HepG2 (cell line): ENCODE data around the gene LRP1B. TPM values are rescaled to one million over a fixed set of nuclear protein-coding genes. Genes with fewer than 3 reads are reported as not detected.

Experiments
- ATAC-seq: fragments of 200-7000 bp; cut with Tn5 transposase; 3 replicates; pipeline ENCODE4 v1.9.1; 2020; ENCODE audit warnings: mild to moderate bottlenecking, moderate library complexity
- BruUV-seq: library from RNA; stranded (reverse); fragments of 400-500 nt; replicated peaks from 2 replicates; lab custom pipeline; 2021; lab: Mats Ljungman, UMichigan
- CTCF ChIA-PET: fragments of 300-600 bp; formaldehyde crosslinking; extraction: SDS; loops from one replicate; lab custom pipeline; 2021; ENCODE audit warnings: low total read pairs, inconsistent platforms, low intra/inter-chr PET ratio; lab: Yijun Ruan, JAX
- POLR2A ChIA-PET: fragments of 350-600 bp; sonication (Branson Sonifier 250); formaldehyde crosslinking; loops from one replicate; lab custom pipeline; 2020; ENCODE audit warnings: antibody characterized with exemption, inconsistent platforms; lab: Yijun Ruan, JAX
- DNase-seq: peaks from one replicate; pipeline ENCODE4 v3.0.0-alpha.2; 2015; ENCODE audit warnings: low spot score
- FAIRE-seq: peaks from 3 replicates; lab custom pipeline; 2011; peaks lifted over from hg19 to GRCh38; lab: Jason Lieb, UNC
- H2AFZ ChIP-seq: one replicate; pipeline ENCODE4 v1.6.1; 2011; ENCODE audit warnings: low read length, inconsistent platforms
- H3K27ac ChIP-seq: fragments of 300-600 bp; 3 replicates; pipeline ENCODE4 v1.8.0; 2011; ENCODE audit warnings: mixed run types, mild to moderate bottlenecking, mixed read lengths, low read length, inconsistent platforms; ENCODE audit not compliant: insufficient read depth; ENCODE audit errors: extremely low read length
- H3K27me3 ChIP-seq, 2 experiments: fragments of 200-600 bp in 1 of 2; 2 replicates in 1 of 2; 3 replicates in 1 of 2; pipeline versions ENCODE4 v1.6.0 to v1.8.0; 2011; ENCODE audit warnings: low read length in 2 of 2, mild to moderate bottlenecking in 2 of 2, moderate library complexity in 2 of 2, inconsistent platforms in 1 of 2; ENCODE audit not compliant: insufficient read depth in 2 of 2, control insufficient read depth in 1 of 2
- H3K36me3 ChIP-seq, 2 experiments: fragments of 200-600 bp in 1 of 2; replicated peaks in 1 of 2; 2 replicates in 1 of 2; 3 replicates in 1 of 2; pipeline versions ENCODE4 v1.5.1 to v1.8.0; 2011; ENCODE audit warnings: low read length in 2 of 2, inconsistent platforms in 1 of 2; ENCODE audit not compliant: insufficient read depth in 2 of 2, control insufficient read depth in 1 of 2
- H3K4me1 ChIP-seq: 2 replicates; pipeline ENCODE4 v1.5.1; 2012; ENCODE audit warnings: low read length, inconsistent platforms; ENCODE audit not compliant: insufficient read depth
- H3K4me2 ChIP-seq: 2 replicates; pipeline ENCODE4 v1.6.0; 2011; ENCODE audit warnings: low read depth, low read length, inconsistent platforms
- H3K4me3 ChIP-seq, 3 experiments: fragments of 200-600 bp in 1 of 3; sonication (generic), shearing (Covaris generic) in 1 of 3; replicated peaks in 1 of 3; 2 replicates each; pipeline ENCODE4 v1.5.1; 2011 to 2016; ENCODE audit warnings: low read length in 3 of 3, inconsistent platforms in 2 of 3, low read depth in 2 of 3, mild to moderate bottlenecking in 2 of 3, control low read depth in 1 of 3, mixed read lengths in 1 of 3; ENCODE audit not compliant: insufficient read depth in 1 of 3
- H3K79me2 ChIP-seq: one replicate; pipeline ENCODE4 v1.6.1; 2011; ENCODE audit warnings: low read length, inconsistent platforms; ENCODE audit not compliant: insufficient read depth
- H3K9ac ChIP-seq: 2 replicates; pipeline ENCODE4 v1.6.0; 2011; ENCODE audit warnings: mild to moderate bottlenecking, low read depth, low read length, inconsistent platforms; ENCODE audit not compliant: insufficient read depth
- H3K9me3 ChIP-seq: 2 replicates; pipeline ENCODE4 v1.5.1; 2012; ENCODE audit warnings: mild to moderate bottlenecking, low read length
- H4K20me1 ChIP-seq: 2 replicates; pipeline ENCODE4 v1.6.0; 2011; ENCODE audit warnings: inconsistent platforms, mild to moderate bottlenecking, low read length, moderate library complexity; ENCODE audit not compliant: insufficient read depth
- CBX1 ChIP-seq: IDR thresholded peaks from one replicate; pipeline ENCODE4 v1.6.1; 2016; ENCODE audit warnings: antibody characterized with exemption, low read depth
- FOXP1 ChIP-seq, 2 experiments: fragments of 450-650 bp in 1 of 2; IDR thresholded peaks; 2 replicates each; pipeline ENCODE4 v1.6.1; 2017 to 2018; ENCODE audit warnings: antibody characterized with exemption in 1 of 2
- GTF2F1 ChIP-seq: fragments of 150-350 bp; IDR thresholded peaks from 2 replicates; pipeline ENCODE4 v1.6.1; 2014; ENCODE audit warnings: low read length
- HES4 ChIP-seq: sonication (generic); formaldehyde crosslinking; IDR thresholded peaks from 2 replicates; pipeline ENCODE4 v1.9.0; 2021; ENCODE audit warnings: mild to moderate bottlenecking, missing genetic modification reagents, borderline replicate concordance
- NONO ChIP-seq, 2 experiments: fragments of 450-650 bp in 1 of 2; sonication (generic) in 1 of 2; formaldehyde crosslinking in 1 of 2; IDR thresholded peaks in 1 of 2; conservative IDR thresholded peaks in 1 of 2; 2 replicates each; pipeline versions ENCODE4 v1.6.1 to v1.8.0; 2017 to 2022; ENCODE audit warnings: mild to moderate bottlenecking in 1 of 2, missing genetic modification reagents in 1 of 2, moderate library complexity in 1 of 2
- NR1H2 ChIP-seq: sonication (generic); formaldehyde crosslinking; IDR thresholded peaks from 2 replicates; pipeline ENCODE4 v1.8.1; 2022; ENCODE audit warnings: low read depth, missing genetic modification reagents, borderline replicate concordance
- RFX3 ChIP-seq: IDR thresholded peaks from 2 replicates; pipeline ENCODE4 v1.6.1; 2016; ENCODE audit warnings: missing biosample characterization, missing genetic modification reagents
- RFXAP ChIP-seq: sonication (generic); formaldehyde crosslinking; IDR thresholded peaks from 2 replicates; pipeline ENCODE4 v1.4.0; 2020; ENCODE audit warnings: missing genetic modification reagents, borderline replicate concordance
- SIN3B ChIP-seq: fragments of 150-350 bp; IDR thresholded peaks from 2 replicates; pipeline ENCODE4 v1.6.1; 2014; ENCODE audit warnings: low read length
- SP140L ChIP-seq: sonication (generic); formaldehyde crosslinking; IDR thresholded peaks from 2 replicates; pipeline ENCODE4 v1.4.0; 2020; ENCODE audit warnings: missing genetic modification reagents, borderline replicate concordance
- ZFP1 ChIP-seq: IDR thresholded peaks from 2 replicates; pipeline ENCODE4 v1.6.1; 2016
- ZNF367 ChIP-seq: sonication (generic); formaldehyde crosslinking; IDR thresholded peaks from 2 replicates; pipeline ENCODE4 v1.4.0; 2020; ENCODE audit warnings: missing genetic modification reagents, borderline replicate concordance
- ZNF510 ChIP-seq: sonication (generic); formaldehyde crosslinking; IDR thresholded peaks from 2 replicates; pipeline ENCODE4 v1.4.0; 2020; ENCODE audit warnings: low read depth, mild to moderate bottlenecking, missing genetic modification reagents
- ZNF572 ChIP-seq: sonication (generic); formaldehyde crosslinking; IDR thresholded peaks from 2 replicates; pipeline ENCODE4 v1.5.1; 2020; ENCODE audit warnings: mild to moderate bottlenecking, missing genetic modification reagents
- ZNF749 ChIP-seq: sonication (generic); formaldehyde crosslinking; IDR thresholded peaks from 2 replicates; pipeline ENCODE4 v1.8.0; 2022; ENCODE audit warnings: mild to moderate bottlenecking, missing genetic modification reagents, moderate library complexity, borderline replicate concordance
- WGBS: methylation state at CpG from one replicate; pipeline ENCODE4 v1.1.6; 2017; ENCODE audit warnings: low lambda C conversion rate; 5-methylcytosine and 5-hydroxymethylcytosine counted together
- in situ Hi-C: cut with HindIII; loops from 2 replicates; pipeline ENCODE4 v1.10.0; 2017; ENCODE audit warnings: low pct_unique_long_range_greater_than_20kb; ENCODE audit not compliant: extremely low pct_ligation_motif_present
- intact Hi-C: fragments of 100-400 bp; cut with micrococcal nuclease; formaldehyde crosslinking; loops from one replicate; pipeline ENCODE4 v1.10.0; 2022; ENCODE audit not compliant: unreplicated experiment
- polyA plus RNA-seq, 8 experiments: library from polyadenylated mRNA; depleted of rRNA in 3 of 8; stranded (reverse) in 7 of 8; unstranded in 1 of 8; fragments of >200 nt; fragmentation: Illumina TruSeq in 4 of 8; extraction: Trizol in 4 of 8; gene quantifications; 2 replicates each; pipeline versions ENCODE4 v1.2.1 to v1.2.3, GENCODE V29; 2011 to 2016; ENCODE audit warnings: low read depth in 4 of 8, missing spikeins in 1 of 8, mixed read lengths in 1 of 8; ENCODE audit not compliant: insufficient read depth in 1 of 8
- total RNA-seq, 5 experiments: library from RNA; depleted of rRNA; stranded (reverse); fragments of >200 nt; fragmentation: Illumina TruSeq; extraction: Trizol; gene quantifications; 2 replicates each; pipeline ENCODE4 v1.2.3, GENCODE V29; 2016; ENCODE audit warnings: low read depth in 1 of 5
- TF ChIP-seq, protein P1 (sequence below): IDR thresholded peaks from 2 replicates; pipeline ENCODE4 v1.6.1; 2016; ENCODE audit warnings: low read depth, borderline replicate concordance
- TF ChIP-seq, protein P2 (sequence below): sonication (generic); formaldehyde crosslinking; IDR thresholded peaks from 2 replicates; pipeline ENCODE4 v1.5.0; 2020; ENCODE audit warnings: missing genetic modification reagents
- TF ChIP-seq, protein P3 (sequence below): sonication (generic); formaldehyde crosslinking; IDR thresholded peaks from 2 replicates; pipeline ENCODE4 v1.5.1; 2020; ENCODE audit warnings: missing genetic modification reagents, mild to moderate bottlenecking, borderline replicate concordance
- TF ChIP-seq, protein P4 (sequence below): sonication (generic); formaldehyde crosslinking; IDR thresholded peaks from 2 replicates; pipeline ENCODE4 v1.4.0; 2020; ENCODE audit warnings: mild to moderate bottlenecking, missing genetic modification reagents
- TF ChIP-seq, protein P5 (sequence below): sonication (generic); formaldehyde crosslinking; IDR thresholded peaks from 2 replicates; pipeline ENCODE4 v1.4.0; 2020; ENCODE audit warnings: missing genetic modification reagents, borderline replicate concordance

The LRP1B gene
- total and polyA plus RNA-seq, 2 of the 13 experiments (the other 11 are each of a cell fraction or from before 2014, with no cell fraction given): 0.04 TPM; not detected in 1

DNA sequence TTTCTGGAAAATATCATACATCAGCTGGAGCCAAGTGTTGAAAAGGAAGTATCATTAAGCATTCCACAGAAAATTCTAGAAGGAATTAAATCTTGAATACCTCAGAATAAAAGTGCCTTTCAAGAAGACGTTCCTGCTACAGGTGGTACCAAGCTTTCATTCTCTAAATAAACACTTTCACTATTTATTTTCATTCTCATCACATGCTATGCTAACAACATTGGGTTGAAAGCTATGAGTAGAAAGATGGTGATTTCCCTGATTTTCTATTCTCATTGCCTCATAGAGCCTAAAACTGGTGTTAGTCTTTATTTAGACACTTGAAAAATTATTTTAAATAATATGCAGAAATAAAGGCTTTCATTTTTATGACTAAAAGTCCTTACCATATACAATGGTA, 324.7 kb downstream of the LRP1B start:
- ChIA-PET POLR2A (no interaction called here), CTCF (no interaction called here)
- no TSS peak for BruUV-seq
- Histone ChIP-seq H2AFZ (no peak overlapping the region), H3K4me3 (no peak overlapping the region), H4K20me1 (no peaks in the 10 kb centered on the region), H3K79me2 (no peaks in the 10 kb centered on the region), H3K9ac (no peak overlapping the region), H3K27me3 (no peaks in the 10 kb centered on the region), H3K27ac (no peak overlapping the region), H3K4me2 (no peak overlapping the region), H3K36me3 (no peaks in the 10 kb centered on the region), H3K9me3 (no peaks in the 10 kb centered on the region), H3K4me1 (no peaks in the 10 kb centered on the region)
- in situ Hi-C loops: no loop called here
- no peak for ATAC-seq
- WGBS: 0% methylated on average over 1 of the region's 1 CpG
- FAIRE-seq: no peak
- TF ChIP-seq RFXAP (CRISPR knock-in tag) (no peak), SP140L (CRISPR knock-in tag) (no peak), ZNF749 (no peak), ZNF510 (CRISPR knock-in tag) (no peak), ZFP1 (CRISPR knock-in tag) (no peak), RFX3 (CRISPR knock-in tag) (no peak), ZNF367 (CRISPR knock-in tag) (no peak), CBX1 (no peak), FOXP1 (IDR thresholded peaks at IDR 0.05) (no peak), FOXP1 (CRISPR knock-in tag; IDR thresholded peaks at IDR 0.05) (no peak), NR1H2 (no peak), HES4 (CRISPR knock-in tag) (no peak), NONO (IDR thresholded peaks at IDR 0.05) (no peak), NONO (CRISPR knock-in tag; conservative IDR thresholded peaks at IDR 0.05) (no peak), SIN3B (no peak), GTF2F1 (no peak), ZNF572 (CRISPR knock-in tag) (no peak)
- TF ChIP-seq, protein P1, sequence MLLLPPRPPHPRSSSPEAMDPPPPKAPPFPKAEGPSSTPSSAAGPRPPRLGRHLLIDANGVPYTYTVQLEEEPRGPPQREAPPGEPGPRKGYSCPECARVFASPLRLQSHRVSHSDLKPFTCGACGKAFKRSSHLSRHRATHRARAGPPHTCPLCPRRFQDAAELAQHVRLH (CRISPR knock-in tag): no peak
- TF ChIP-seq, protein P2, sequence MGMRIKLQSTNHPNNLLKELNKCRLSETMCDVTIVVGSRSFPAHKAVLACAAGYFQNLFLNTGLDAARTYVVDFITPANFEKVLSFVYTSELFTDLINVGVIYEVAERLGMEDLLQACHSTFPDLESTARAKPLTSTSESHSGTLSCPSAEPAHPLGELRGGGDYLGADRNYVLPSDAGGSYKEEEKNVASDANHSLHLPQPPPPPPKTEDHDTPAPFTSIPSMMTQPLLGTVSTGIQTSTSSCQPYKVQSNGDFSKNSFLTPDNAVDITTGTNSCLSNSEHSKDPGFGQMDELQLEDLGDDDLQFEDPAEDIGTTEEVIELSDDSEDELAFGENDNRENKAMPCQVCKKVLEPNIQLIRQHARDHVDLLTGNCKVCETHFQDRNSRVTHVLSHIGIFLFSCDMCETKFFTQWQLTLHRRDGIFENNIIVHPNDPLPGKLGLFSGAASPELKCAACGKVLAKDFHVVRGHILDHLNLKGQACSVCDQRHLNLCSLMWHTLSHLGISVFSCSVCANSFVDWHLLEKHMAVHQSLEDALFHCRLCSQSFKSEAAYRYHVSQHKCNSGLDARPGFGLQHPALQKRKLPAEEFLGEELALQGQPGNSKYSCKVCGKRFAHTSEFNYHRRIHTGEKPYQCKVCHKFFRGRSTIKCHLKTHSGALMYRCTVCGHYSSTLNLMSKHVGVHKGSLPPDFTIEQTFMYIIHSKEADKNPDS (CRISPR knock-in tag): no peak
- TF ChIP-seq, protein P3, sequence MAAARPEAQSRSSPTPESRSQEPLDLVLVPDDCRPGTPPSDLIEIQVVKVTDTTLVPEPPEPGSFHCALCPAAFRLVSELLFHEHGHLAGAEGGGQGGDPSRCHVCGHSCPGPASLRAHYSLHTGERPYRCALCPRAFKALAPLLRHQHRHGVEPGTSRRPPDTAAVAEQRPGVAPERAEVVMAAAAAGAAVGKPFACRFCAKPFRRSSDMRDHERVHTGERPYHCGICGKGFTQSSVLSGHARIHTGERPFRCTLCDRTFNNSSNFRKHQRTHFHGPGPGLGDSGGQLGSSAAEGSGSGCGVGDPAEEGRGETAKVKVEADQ (CRISPR knock-in tag): no peak
- TF ChIP-seq, protein P4, sequence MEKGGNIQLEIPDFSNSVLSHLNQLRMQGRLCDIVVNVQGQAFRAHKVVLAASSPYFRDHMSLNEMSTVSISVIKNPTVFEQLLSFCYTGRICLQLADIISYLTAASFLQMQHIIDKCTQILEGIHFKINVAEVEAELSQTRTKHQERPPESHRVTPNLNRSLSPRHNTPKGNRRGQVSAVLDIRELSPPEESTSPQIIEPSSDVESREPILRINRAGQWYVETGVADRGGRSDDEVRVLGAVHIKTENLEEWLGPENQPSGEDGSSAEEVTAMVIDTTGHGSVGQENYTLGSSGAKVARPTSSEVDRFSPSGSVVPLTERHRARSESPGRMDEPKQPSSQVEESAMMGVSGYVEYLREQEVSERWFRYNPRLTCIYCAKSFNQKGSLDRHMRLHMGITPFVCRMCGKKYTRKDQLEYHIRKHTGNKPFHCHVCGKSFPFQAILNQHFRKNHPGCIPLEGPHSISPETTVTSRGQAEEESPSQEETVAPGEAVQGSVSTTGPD (CRISPR knock-in tag): no peak
- TF ChIP-seq, protein P5, sequence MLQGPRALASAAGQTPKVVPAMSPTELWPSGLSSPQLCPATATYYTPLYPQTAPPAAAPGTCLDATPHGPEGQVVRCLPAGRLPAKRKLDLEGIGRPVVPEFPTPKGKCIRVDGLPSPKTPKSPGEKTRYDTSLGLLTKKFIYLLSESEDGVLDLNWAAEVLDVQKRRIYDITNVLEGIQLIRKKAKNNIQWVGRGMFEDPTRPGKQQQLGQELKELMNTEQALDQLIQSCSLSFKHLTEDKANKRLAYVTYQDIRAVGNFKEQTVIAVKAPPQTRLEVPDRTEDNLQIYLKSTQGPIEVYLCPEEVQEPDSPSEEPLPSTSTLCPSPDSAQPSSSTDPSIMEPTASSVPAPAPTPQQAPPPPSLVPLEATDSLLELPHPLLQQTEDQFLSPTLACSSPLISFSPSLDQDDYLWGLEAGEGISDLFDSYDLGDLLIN (CRISPR knock-in tag): no peak
- intact Hi-C loops: no loop called here
- no peak for DNase-seq
